Measurements from ENCODE around the gene NDRG2.
A peak's percentile ranks its signal among the peaks of the same experiment; 100 is the strongest.
"Not testable (repeated sequence)": the region's sequence is repeated elsewhere in the genome, so short reads cannot be mapped to it uniquely, and the experiment has no call there.

The NDRG2 gene

GRCh38 chr14:21055432-21056117 is 30.7 kb upstream of the NDRG2 start:
- DNase-seq, result no peak

GRCh38 chr14:21054768-21055145 is 29.9 kb upstream of the NDRG2 start:
- no peak for DNase-seq

GRCh38 chr14:21054123-21054767 is 29.4 kb upstream of the NDRG2 start:
- no peak for DNase-seq

- no peak for DNase-seq
Observed at GRCh38 chr14:21053184-21054122, 28.6 kb upstream of the NDRG2 start.

- no peak for DNase-seq
Observed at GRCh38 chr14:21050597-21050996, 25.7 kb upstream of the NDRG2 start.

GRCh38 chr14:21049271-21049673 is 24.4 kb upstream of the NDRG2 start:
- no peak for DNase-seq

- no peak for DNase-seq
Observed at GRCh38 chr14:21048638-21049037, 23.8 kb upstream of the NDRG2 start.

- no peak for DNase-seq
Observed at GRCh38 chr14:21047378-21047781, 22.5 kb upstream of the NDRG2 start.

GRCh38 chr14:21043974-21044618 is 19.2 kb upstream of the NDRG2 start:
- DNase-seq, result peak in 1 of 2 donors; percentile 32

- DNase-seq, result no peak
Observed at GRCh38 chr14:21043387-21043973, 18.6 kb upstream of the NDRG2 start.

GRCh38 chr14:21042918-21043317 is 18.1 kb upstream of the NDRG2 start:
- no peak for DNase-seq

- DNase-seq, result no peak
Observed at GRCh38 chr14:21041676-21042433, 17.0 kb upstream of the NDRG2 start, which contains the start of gene RNASE7. TSS of gene RNASE7 (plus strand) at chr14:21042362. CDS start at chr14:21042993, 631 bp downstream.

- DNase-seq, result not testable (repeated sequence)
Observed at GRCh38 chr14:21040941-21041340, 16.1 kb upstream of the NDRG2 start.

GRCh38 chr14:21040370-21040925 is 15.6 kb upstream of the NDRG2 start:
- no peak for DNase-seq

- peak in 1 of 2 donors; percentile 64 for DNase-seq
Observed at GRCh38 chr14:21039585-21040369, 14.9 kb upstream of the NDRG2 start.

- no peak for DNase-seq
Observed at GRCh38 chr14:21038441-21039422, 13.9 kb upstream of the NDRG2 start.

GRCh38 chr14:21037156-21037555 is 12.3 kb upstream of the NDRG2 start:
- no peak for DNase-seq

- DNase-seq, result no peak
Observed at GRCh38 chr14:21036751-21037150, 11.9 kb upstream of the NDRG2 start.

- no peak for DNase-seq
Observed at GRCh38 chr14:21034707-21035106, 9.8 kb upstream of the NDRG2 start, which contains the start of gene RNASE13. TSS of gene RNASE13 (minus strand) at chr14:21034807. CDS start at chr14:21034288, 519 bp downstream.

Measured in CD4-positive, alpha-beta T cell treated with Interferon alpha-2 for 1 hour (primary cell).